C4-2B (cell line): ENCODE results near the gene BTD.

Experiments
- CTCF ChIP-seq: fragments of 450-650 bp; conservative IDR thresholded peaks from 2 replicates; pipeline ENCODE4 v1.5.1; 2017; ENCODE audit warnings: mild to moderate bottlenecking
- ZFX ChIP-seq: fragments of 450-650 bp; IDR thresholded peaks from 2 replicates; pipeline ENCODE4 v1.6.1; 2017

GRCh38 chr3:15638193-15638890 is 36.8 kb downstream of the BTD start:
- TF ChIP-seq CTCF (no peak), ZFX (no peak)
